AG04450 (cell line): ENCODE measurements around the gene SYP. TPM values are rescaled to one million over a fixed set of nuclear protein-coding genes. Genes with fewer than 3 reads are reported as not detected.

ENCODE experiments used
- CTCF ChIA-PET: fragments of 300-600, 350-600 bp; formaldehyde crosslinking; extraction: SDS; loops from one replicate; lab custom pipeline; 2022; ENCODE audit warnings: antibody characterized with exemption, inconsistent platforms; lab: Charles Lee
- POLR2A ChIA-PET: fragments of 350-600 bp; formaldehyde crosslinking; extraction: SDS; loops from one replicate; lab custom pipeline; 2021; ENCODE audit warnings: antibody characterized with exemption, inconsistent platforms; lab: Yijun Ruan, JAX
- DNase-seq: peaks from one replicate; pipeline ENCODE4 v3.0.0-alpha.2; 2011; ENCODE audit warnings: low read depth, low spot score
- H3K27ac ChIP-seq: one replicate; pipeline ENCODE4 v1.5.1; 2012; ENCODE audit warnings: low read depth, low read length, control low read depth
- H3K27me3 ChIP-seq: one replicate; pipeline ENCODE4 v1.6.0; 2012; ENCODE audit warnings: low read length; ENCODE audit not compliant: control insufficient read depth, insufficient read depth
- H3K4me3 ChIP-seq: 2 replicates; pipeline ENCODE4 v1.5.1; 2011; ENCODE audit warnings: mild to moderate bottlenecking, low read depth, low read length, control low read depth
- H3K9me3 ChIP-seq: 2 replicates; pipeline ENCODE4 v1.5.1; 2012; ENCODE audit warnings: low read length; ENCODE audit not compliant: control insufficient read depth, insufficient read depth
- polyA plus RNA-seq: library from polyadenylated mRNA; depleted of rRNA; stranded (reverse); fragments of >200 nt; gene quantifications from 2 replicates; pipeline ENCODE4 v1.2.3, GENCODE V29; 2011
- TF ChIP-seq, protein P1 (sequence below): IDR thresholded peaks from 2 replicates; pipeline ENCODE4 v1.5.1; 2011; ENCODE audit warnings: low read depth, low read length, control low read depth, inconsistent platforms

SYP gene
- polyA plus RNA-seq, 1 experiment, result 0.07 TPM

DNA sequence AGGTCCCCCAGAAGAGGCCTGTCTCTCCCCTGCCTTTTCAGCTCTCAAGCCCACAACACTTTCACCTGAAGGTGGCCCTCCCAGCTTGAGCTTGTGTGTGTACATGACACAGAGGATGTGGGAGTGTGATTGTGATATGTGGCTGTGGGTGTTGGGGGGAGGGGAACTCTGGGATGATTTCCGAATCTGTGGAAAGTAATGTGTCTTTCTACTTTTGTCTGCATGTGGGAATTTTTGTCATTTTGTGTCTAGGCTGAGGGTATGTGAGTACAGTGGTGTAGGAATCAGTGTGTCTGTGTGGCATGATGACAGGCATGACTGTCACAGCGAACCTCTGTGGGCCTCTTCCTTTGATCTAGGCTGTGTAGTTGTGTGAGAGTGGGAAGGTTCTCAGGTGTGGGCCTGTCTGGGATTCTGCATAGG lies 6.4 kb downstream of the SYP start:
- ChIA-PET POLR2A (no interaction called here), CTCF (interaction anchor here (1.5 to 2.0 kb wide), 3 partner anchors 9 to 75 kb away, joined by 7 to 9 read pairs (median 8); no protein-coding TSS in a partner anchor)
- H3K27ac ChIP-seq, result no peak overlapping the region
- H3K4me3 ChIP-seq, result no peak overlapping the region
- no peaks in the 10 kb centered on the region for H3K27me3 ChIP-seq
- TF ChIP-seq, protein P1, sequence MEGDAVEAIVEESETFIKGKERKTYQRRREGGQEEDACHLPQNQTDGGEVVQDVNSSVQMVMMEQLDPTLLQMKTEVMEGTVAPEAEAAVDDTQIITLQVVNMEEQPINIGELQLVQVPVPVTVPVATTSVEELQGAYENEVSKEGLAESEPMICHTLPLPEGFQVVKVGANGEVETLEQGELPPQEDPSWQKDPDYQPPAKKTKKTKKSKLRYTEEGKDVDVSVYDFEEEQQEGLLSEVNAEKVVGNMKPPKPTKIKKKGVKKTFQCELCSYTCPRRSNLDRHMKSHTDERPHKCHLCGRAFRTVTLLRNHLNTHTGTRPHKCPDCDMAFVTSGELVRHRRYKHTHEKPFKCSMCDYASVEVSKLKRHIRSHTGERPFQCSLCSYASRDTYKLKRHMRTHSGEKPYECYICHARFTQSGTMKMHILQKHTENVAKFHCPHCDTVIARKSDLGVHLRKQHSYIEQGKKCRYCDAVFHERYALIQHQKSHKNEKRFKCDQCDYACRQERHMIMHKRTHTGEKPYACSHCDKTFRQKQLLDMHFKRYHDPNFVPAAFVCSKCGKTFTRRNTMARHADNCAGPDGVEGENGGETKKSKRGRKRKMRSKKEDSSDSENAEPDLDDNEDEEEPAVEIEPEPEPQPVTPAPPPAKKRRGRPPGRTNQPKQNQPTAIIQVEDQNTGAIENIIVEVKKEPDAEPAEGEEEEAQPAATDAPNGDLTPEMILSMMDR, result no peak
- no peak for DNase-seq
- no peaks in the 10 kb centered on the region for H3K9me3 ChIP-seq

DNA sequence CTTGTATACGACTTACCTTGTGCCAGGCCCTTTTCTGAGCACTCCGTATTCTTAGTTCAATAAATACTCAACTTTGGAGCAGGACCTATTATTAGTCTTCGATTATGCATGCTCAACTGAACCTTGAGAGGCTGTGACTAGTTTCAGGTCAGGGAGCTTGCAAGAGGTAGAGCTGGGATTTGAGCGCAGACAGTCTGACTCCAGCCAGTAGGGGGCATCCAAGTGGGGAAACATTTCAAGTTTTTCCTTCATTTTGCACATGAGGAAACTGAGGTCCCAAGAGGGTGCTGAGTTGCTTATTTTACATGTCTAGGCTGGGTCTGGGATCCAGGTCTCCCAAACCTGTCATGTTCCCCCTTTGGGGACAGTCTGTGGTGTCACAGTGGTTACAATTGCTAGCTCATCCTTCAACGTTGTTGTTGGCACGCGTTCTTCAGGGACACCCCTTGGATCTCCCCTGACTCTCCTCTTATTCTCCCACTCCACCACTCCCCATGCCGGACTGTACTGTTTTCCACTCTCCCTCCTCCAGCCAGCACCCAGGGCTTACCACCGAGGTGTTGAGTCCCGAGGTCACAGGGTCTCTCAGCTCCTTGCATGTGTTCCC lies 7.2 kb downstream of the SYP start:
- POLR2A ChIA-PET, result interaction anchor here (0.5 kb wide), 1 partner anchor 1648 kb away, joined by 3 read pairs; no protein-coding TSS in a partner anchor
- DNase-seq, result no peak

DNA sequence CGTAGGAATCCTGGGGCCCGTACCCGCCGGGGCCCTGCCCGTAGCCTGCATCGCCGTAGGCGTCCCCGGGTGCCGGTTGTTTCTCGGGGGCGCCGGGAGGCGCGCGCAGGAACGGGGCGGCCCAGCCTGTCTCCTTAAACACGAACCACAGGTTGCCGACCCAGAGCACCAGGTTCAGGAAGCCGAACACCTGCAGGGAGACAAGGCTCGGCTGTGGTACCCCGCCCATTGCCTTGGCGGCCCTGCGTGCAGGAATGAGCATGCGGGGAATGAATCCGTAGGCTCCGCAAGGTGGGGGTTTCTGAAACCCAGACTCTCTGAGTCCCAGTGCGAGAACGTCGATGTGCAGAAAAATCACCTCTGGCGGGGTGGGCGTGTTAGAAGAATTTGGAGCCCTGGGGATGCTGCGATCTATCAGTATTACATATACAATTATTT lies 8.4 kb downstream of the SYP start:
- TF ChIP-seq, protein P1, result no peak
- DNase-seq, result no peak
- Histone ChIP-seq H3K27ac (peak overlapping the region; percentile 47), H3K9me3 (no peaks in the 10 kb centered on the region), H3K4me3 (peak overlapping the region; percentile 74), H3K27me3 (no peaks in the 10 kb centered on the region)
- ChIA-PET POLR2A (interaction anchor here (1.0 to 1.3 kb wide), 4 partner anchors 25 to 149 kb away, joined by 3 to 8 read pairs (median 5); partner anchors contain the start of gene PPP1R3F), CTCF (interaction anchor here (1.0 to 1.4 kb wide), 2 partner anchors 36 to 455 kb away, joined by 3 to 5 read pairs; no protein-coding TSS in a partner anchor)

More for the DNA sequence above, 7.2 kb downstream of the SYP start:
- no peak overlapping the region for H3K27ac ChIP-seq
- no peaks in the 10 kb centered on the region for H3K9me3 ChIP-seq
- TF ChIP-seq, protein P1, result peak; percentile 65
- H3K4me3 ChIP-seq, result no peak overlapping the region
- H3K27me3 ChIP-seq, result no peaks in the 10 kb centered on the region
- CTCF ChIA-PET, result interaction anchor here (0.8 to 2.0 kb wide), 8 partner anchors 9 to 562 kb away, joined by 3 to 9 read pairs (median 4); no protein-coding TSS in a partner anchor

DNA sequence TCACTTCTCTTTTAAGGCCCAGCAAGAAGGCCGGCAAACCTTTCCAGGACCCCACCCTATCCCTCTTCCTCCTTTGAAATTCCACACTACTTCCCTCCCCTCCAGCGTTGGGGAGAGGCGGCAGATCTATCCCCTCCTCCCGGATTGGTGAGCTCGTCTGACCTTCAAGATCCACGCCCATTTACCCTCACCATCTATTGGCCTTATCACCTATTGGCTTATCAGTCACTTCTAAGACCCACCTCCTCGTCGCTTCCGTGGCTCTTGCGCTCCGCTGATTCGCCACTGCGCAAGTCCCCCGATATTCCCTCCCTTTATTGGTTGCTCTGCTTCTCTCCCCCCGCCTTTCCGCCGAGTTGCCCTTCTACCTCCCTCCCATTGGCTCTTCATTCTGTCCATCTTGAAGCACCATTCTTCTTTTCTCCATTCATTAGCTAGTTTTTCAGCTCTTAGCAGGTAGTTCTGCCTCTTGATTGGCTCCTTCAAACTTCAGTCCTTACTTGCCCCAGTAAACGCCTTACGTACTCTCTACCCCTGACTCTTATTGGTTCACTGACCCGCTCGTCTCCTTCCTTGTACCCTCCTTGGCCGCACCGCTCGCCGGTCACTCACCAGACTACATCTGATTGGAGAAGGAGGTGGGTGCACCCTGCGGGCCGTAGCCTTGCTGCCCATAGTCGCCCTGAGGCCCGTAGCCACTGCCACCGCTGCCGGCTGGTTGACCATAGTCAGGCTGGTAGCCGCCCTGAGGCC lies 9.0 kb downstream of the SYP start:
- CTCF ChIA-PET, result interaction anchor here (0.6 to 1.1 kb wide), 6 partner anchors 10 to 103 kb away, joined by 3 to 7 read pairs (median 4); no protein-coding TSS in a partner anchor

More for the DNA sequence above, 9.0 kb downstream of the SYP start:
- H3K9me3 ChIP-seq, result no peaks in the 10 kb centered on the region
- no peaks in the 10 kb centered on the region for H3K27me3 ChIP-seq
- POLR2A ChIA-PET, result interaction anchor here (0.9 to 1.3 kb wide), 5 partner anchors 9 to 149 kb away, joined by 3 to 8 read pairs (median 6); partner anchors contain the start of genes PPP1R3F and SYP
- peak overlapping the region; percentile 74 for H3K4me3 ChIP-seq
- peak; percentile 99 for DNase-seq
- TF ChIP-seq, protein P1, result no peak
- H3K27ac ChIP-seq, result peak overlapping the region; percentile 47
